Measurements from ENCODE around the gene MANBA. TPM values are rescaled to one million over a fixed set of nuclear protein-coding genes. Genes with fewer than 3 reads are reported as not detected.

MANBA gene
- total and polyA plus RNA-seq, 2 of the 13 experiments (the other 11 are each of a cell fraction or from before 2014, with no cell fraction given) = 11.7 to 33.3 TPM

DNA sequence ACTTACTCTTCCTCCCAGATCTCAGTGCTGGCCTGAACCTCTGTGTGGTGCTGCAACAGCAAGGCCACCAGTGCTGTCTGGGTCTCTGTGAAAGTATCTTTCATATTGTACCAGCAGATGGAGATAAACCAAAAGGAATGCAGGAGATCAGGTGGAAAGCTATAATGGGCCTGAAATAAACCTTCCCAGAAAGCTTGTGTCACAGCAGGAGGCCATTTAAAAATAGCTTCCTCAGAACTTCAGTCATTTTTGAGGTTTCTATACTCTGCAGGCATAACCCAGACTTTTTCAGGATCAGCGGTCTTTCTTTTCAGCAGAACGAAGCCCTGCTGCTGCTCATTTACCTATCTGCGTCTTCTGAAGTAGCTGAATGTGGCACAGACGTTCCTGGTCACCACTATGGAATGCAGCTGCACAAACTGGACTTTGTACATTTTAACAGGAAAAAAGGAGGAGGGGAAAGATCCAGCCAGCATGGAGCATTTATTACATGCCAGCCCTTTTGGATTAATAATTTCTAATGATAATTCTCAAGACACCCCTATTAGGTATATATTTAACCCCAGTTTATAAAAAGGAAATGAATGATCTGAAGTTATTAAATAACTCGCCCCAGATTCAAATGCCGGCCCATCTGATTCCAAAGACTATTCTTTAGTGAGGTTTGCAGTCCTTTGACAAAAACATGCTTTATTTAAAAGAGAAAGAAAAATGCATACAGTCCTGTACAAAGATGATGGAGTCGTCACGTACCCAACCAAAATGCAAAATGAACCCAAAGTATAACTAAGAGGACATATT, 139.9 kb downstream of the MANBA start (continued):
- no peak; the same call in 1 of the 2 replicates for TF ChIP-seq ZNF614 (CRISPR knock-in tag; IDR thresholded peaks at IDR 0.05; ENCODE audit: borderline replicate concordance)
- TF ChIP-seq, protein P1, sequence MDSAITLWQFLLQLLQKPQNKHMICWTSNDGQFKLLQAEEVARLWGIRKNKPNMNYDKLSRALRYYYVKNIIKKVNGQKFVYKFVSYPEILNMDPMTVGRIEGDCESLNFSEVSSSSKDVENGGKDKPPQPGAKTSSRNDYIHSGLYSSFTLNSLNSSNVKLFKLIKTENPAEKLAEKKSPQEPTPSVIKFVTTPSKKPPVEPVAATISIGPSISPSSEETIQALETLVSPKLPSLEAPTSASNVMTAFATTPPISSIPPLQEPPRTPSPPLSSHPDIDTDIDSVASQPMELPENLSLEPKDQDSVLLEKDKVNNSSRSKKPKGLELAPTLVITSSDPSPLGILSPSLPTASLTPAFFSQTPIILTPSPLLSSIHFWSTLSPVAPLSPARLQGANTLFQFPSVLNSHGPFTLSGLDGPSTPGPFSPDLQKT (CRISPR knock-in tag; IDR thresholded peaks at IDR 0.05; ENCODE audit: borderline replicate concordance) = no peak
- TF ChIP-seq, protein P2, sequence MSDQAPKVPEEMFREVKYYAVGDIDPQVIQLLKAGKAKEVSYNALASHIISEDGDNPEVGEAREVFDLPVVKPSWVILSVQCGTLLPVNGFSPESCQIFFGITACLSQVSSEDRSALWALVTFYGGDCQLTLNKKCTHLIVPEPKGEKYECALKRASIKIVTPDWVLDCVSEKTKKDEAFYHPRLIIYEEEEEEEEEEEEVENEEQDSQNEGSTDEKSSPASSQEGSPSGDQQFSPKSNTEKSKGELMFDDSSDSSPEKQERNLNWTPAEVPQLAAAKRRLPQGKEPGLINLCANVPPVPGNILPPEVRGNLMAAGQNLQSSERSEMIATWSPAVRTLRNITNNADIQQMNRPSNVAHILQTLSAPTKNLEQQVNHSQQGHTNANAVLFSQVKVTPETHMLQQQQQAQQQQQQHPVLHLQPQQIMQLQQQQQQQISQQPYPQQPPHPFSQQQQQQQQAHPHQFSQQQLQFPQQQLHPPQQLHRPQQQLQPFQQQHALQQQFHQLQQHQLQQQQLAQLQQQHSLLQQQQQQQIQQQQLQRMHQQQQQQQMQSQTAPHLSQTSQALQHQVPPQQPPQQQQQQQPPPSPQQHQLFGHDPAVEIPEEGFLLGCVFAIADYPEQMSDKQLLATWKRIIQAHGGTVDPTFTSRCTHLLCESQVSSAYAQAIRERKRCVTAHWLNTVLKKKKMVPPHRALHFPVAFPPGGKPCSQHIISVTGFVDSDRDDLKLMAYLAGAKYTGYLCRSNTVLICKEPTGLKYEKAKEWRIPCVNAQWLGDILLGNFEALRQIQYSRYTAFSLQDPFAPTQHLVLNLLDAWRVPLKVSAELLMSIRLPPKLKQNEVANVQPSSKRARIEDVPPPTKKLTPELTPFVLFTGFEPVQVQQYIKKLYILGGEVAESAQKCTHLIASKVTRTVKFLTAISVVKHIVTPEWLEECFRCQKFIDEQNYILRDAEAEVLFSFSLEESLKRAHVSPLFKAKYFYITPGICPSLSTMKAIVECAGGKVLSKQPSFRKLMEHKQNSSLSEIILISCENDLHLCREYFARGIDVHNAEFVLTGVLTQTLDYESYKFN (CRISPR knock-in tag; conservative IDR thresholded peaks at IDR 0.05) = peak; percentile 94
- no peak for TF ChIP-seq SP140L (CRISPR knock-in tag; IDR thresholded peaks at IDR 0.05; ENCODE audit: borderline replicate concordance)
- TF ChIP-seq PCBP1 (IDR thresholded peaks at IDR 0.05; ENCODE audit: borderline replicate concordance, low read depth, low read length) = no peak
- TF ChIP-seq ZNF235 (CRISPR knock-in tag; IDR thresholded peaks at IDR 0.05; ENCODE audit: borderline replicate concordance) = no peak
- TF ChIP-seq, protein P3, sequence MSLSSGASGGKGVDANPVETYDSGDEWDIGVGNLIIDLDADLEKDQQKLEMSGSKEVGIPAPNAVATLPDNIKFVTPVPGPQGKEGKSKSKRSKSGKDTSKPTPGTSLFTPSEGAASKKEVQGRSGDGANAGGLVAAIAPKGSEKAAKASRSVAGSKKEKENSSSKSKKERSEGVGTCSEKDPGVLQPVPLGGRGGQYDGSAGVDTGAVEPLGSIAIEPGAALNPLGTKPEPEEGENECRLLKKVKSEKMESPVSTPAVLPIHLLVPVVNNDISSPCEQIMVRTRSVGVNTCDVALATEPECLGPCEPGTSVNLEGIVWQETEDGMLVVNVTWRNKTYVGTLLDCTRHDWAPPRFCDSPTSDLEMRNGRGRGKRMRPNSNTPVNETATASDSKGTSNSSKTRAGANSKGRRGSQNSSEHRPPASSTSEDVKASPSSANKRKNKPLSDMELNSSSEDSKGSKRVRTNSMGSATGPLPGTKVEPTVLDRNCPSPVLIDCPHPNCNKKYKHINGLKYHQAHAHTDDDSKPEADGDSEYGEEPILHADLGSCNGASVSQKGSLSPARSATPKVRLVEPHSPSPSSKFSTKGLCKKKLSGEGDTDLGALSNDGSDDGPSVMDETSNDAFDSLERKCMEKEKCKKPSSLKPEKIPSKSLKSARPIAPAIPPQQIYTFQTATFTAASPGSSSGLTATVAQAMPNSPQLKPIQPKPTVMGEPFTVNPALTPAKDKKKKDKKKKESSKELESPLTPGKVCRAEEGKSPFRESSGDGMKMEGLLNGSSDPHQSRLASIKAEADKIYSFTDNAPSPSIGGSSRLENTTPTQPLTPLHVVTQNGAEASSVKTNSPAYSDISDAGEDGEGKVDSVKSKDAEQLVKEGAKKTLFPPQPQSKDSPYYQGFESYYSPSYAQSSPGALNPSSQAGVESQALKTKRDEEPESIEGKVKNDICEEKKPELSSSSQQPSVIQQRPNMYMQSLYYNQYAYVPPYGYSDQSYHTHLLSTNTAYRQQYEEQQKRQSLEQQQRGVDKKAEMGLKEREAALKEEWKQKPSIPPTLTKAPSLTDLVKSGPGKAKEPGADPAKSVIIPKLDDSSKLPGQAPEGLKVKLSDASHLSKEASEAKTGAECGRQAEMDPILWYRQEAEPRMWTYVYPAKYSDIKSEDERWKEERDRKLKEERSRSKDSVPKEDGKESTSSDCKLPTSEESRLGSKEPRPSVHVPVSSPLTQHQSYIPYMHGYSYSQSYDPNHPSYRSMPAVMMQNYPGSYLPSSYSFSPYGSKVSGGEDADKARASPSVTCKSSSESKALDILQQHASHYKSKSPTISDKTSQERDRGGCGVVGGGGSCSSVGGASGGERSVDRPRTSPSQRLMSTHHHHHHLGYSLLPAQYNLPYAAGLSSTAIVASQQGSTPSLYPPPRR (CRISPR knock-in tag; IDR thresholded peaks at IDR 0.05; ENCODE audit: borderline replicate concordance) = no peak
- no peak for TF ChIP-seq FIP1L1 (IDR thresholded peaks at IDR 0.05; ENCODE audit: borderline replicate concordance, insufficient read depth, low read depth, low read length)
- TF ChIP-seq ARNT2 (CRISPR knock-in tag; IDR thresholded peaks at IDR 0.05; ENCODE audit: low read depth) = no peak
- TF ChIP-seq, protein P4, sequence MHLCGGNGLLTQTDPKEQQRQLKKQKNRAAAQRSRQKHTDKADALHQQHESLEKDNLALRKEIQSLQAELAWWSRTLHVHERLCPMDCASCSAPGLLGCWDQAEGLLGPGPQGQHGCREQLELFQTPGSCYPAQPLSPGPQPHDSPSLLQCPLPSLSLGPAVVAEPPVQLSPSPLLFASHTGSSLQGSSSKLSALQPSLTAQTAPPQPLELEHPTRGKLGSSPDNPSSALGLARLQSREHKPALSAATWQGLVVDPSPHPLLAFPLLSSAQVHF (CRISPR knock-in tag; IDR thresholded peaks at IDR 0.05) = no peak
- TF ChIP-seq ZNF550 (CRISPR knock-in tag; IDR thresholded peaks at IDR 0.05; ENCODE audit: borderline replicate concordance) = no peak
- no peak for TF ChIP-seq ZFP62 (CRISPR knock-in tag; IDR thresholded peaks at IDR 0.05)
- no peak for TF ChIP-seq ZNF878 (CRISPR knock-in tag; IDR thresholded peaks at IDR 0.05)
- TF ChIP-seq NR2C2 (CRISPR knock-in tag; IDR thresholded peaks at IDR 0.05; ENCODE audit: borderline replicate concordance) = no peak; the same call in 1 of the 2 replicates
- TF ChIP-seq ZNF644 (CRISPR knock-in tag; IDR thresholded peaks at IDR 0.05; ENCODE audit: low read depth) = 0 out of 2 replicates have a peak, but pooled peaks have one; percentile 52
- no peak for TF ChIP-seq ZNF598 (CRISPR knock-in tag; IDR thresholded peaks at IDR 0.05; ENCODE audit: borderline replicate concordance)
- no peak for TF ChIP-seq NR3C1 (CRISPR knock-in tag; IDR thresholded peaks at IDR 0.05)
